Measurements from ENCODE around the gene PRRC2A. TPM values are rescaled to one million over a fixed set of nuclear protein-coding genes. Genes with fewer than 3 reads are reported as not detected.

PRRC2A gene
- total RNA-seq, 2 experiments from 2014 or later: 206 to 215 TPM

- Histone ChIP-seq H3K4me1 (ENCODE audit: insufficient read depth, low read length) (peaks cover 97% of the 10 kb centered on the region), H3K27me3 (ENCODE audit: control insufficient read depth in 1 of 2, insufficient read depth in 2 of 2, low read length in 2 of 2) (no peaks in the 10 kb centered on the region), H3K27ac (ENCODE audit: low read depth in 1 of 2, low read length in 2 of 2) (peak within 1 kb of the TSS; percentile 84 to 87), H3K9me3 (ENCODE audit: control insufficient read depth in 1 of 2, insufficient read depth in 1 of 2, low read length in 2 of 2) (no peaks in the 10 kb centered on the region), H3K4me3 (ENCODE audit: low read length) (peak within 1 kb of the TSS; percentile 75), H3K36me3 (ENCODE audit: insufficient read depth, low read length) (peaks cover 31% of the 10 kb centered on the region)
- H3K27ac Mint-ChIP-seq: peak within 1 kb of the TSS; percentile 95
- intact Hi-C loops (cut with DNase I, micrococcal nuclease): no loop called here
- H3K4me3 Mint-ChIP-seq: peak within 1 kb of the TSS; percentile 95
- peaks cover 50% of the 10 kb centered on the region for H3K36me3 Mint-ChIP-seq (ENCODE audit: low read depth)
- ATAC-seq (ENCODE audit: poor library complexity) (peak; percentile 14), DNase-seq (peak in 13 of 14 experiments; percentile 47 to 93 (median 64))
- peaks cover 95% of the 10 kb centered on the region for H3K4me1 Mint-ChIP-seq (ENCODE audit: low read depth)
- no peaks in the 10 kb centered on the region for H3K9me3 Mint-ChIP-seq
- no peak for TF ChIP-seq CTCF (IDR thresholded peaks at IDR 0.05)
- no peaks in the 10 kb centered on the region for H3K27me3 Mint-ChIP-seq
- ChIA-PET POLR2A (interaction anchor here (0.8 to 34.9 kb wide), 7 partner anchors 4 to 240 kb away, joined by 3 to 1160 read pairs (median 42); partner anchors contain the start of genes ATP6V1G2, BAG6, DDX39B and HSPA1A), CTCF (interaction anchor here (1.3 to 16.9 kb wide), 3 partner anchors 19 to 26 kb away, joined by 4 to 353 read pairs (median 169); partner anchors contain the start of genes ATP6V1G2, NCR3 and NFKBIL1)
These were observed 45.1 kb upstream of the PRRC2A start, which contains the start of gene TNF for GRCh38 chr6:31575335-31575901. TSS of gene TNF (plus strand) at chr6:31575565. CDS start at chr6:31575742, 177 bp downstream.

- H3K27ac ChIP-seq (ENCODE audit: low read depth in 1 of 2, low read length in 2 of 2): peak overlapping the region; percentile 84 to 87
- TF ChIP-seq CTCF (IDR thresholded peaks at IDR 0.05): no peak
- ATAC-seq (ENCODE audit: poor library complexity) (no peak), DNase-seq (peak in 1 of 14 experiments; percentile 42)
- intact Hi-C loops (cut with DNase I, micrococcal nuclease): loop anchor here in 1 of 2 experiments (2.0 kb wide), 1 partner anchor 13 kb away; no protein-coding TSS in a partner anchor
- Mint-ChIP-seq H3K9me3 (no peaks in the 10 kb centered on the region), H3K36me3 (ENCODE audit: low read depth) (peaks cover 57% of the 10 kb centered on the region), H3K27me3 (no peaks in the 10 kb centered on the region), H3K27ac (peak overlapping the region; percentile 95), H3K4me3 (peak overlapping the region; percentile 95), H3K4me1 (ENCODE audit: low read depth) (peaks cover 91% of the 10 kb centered on the region)
- peaks cover 92% of the 10 kb centered on the region for H3K4me1 ChIP-seq (ENCODE audit: insufficient read depth, low read length)
- peaks cover 37% of the 10 kb centered on the region for H3K36me3 ChIP-seq (ENCODE audit: insufficient read depth, low read length)
- ChIA-PET POLR2A (interaction anchor here (1.0 to 34.9 kb wide), 8 partner anchors 5 to 379 kb away, joined by 3 to 1160 read pairs (median 26); partner anchors contain the start of genes ATP6V1G2, BAG6, DDX39B and LST1), CTCF (interaction anchor here (1.2 to 16.9 kb wide), 4 partner anchors 10 to 83 kb away, joined by 3 to 353 read pairs (median 87); partner anchors contain the start of genes ATP6V1G2, LST1, NCR3 and NFKBIL1)
- no peaks in the 10 kb centered on the region for H3K27me3 ChIP-seq (ENCODE audit: control insufficient read depth in 1 of 2, insufficient read depth in 2 of 2, low read length in 2 of 2)
- H3K9me3 ChIP-seq (ENCODE audit: control insufficient read depth in 1 of 2, insufficient read depth in 1 of 2, low read length in 2 of 2): no peaks in the 10 kb centered on the region
- H3K4me3 ChIP-seq (ENCODE audit: low read length): peak overlapping the region; percentile 75
These were observed 44.4 kb upstream of the PRRC2A start for GRCh38 chr6:31575952-31576685.

- peaks cover 41% of the 10 kb centered on the region for H3K36me3 ChIP-seq (ENCODE audit: insufficient read depth, low read length)
- ChIA-PET POLR2A (interaction anchor here (0.9 to 34.9 kb wide), 8 partner anchors 6 to 380 kb away, joined by 3 to 1160 read pairs (median 26); partner anchors contain the start of genes ATP6V1G2, BAG6, DDX39B and LST1), CTCF (interaction anchor here (1.0 to 16.9 kb wide), 6 partner anchors 9 to 84 kb away, joined by 3 to 353 read pairs (median 6); partner anchors contain the start of genes ATP6V1G2, LST1, NCR3 and NFKBIL1)
- H3K4me3 ChIP-seq (ENCODE audit: low read length): peak overlapping the region; percentile 75
- intact Hi-C loops (cut with DNase I, micrococcal nuclease): loop anchor here in 1 of 2 experiments (2.0 kb wide), 1 partner anchor 14 kb away; no protein-coding TSS in a partner anchor
- Mint-ChIP-seq H3K27ac (peak overlapping the region; percentile 95), H3K27me3 (no peaks in the 10 kb centered on the region), H3K9me3 (no peaks in the 10 kb centered on the region), H3K4me1 (ENCODE audit: low read depth) (peaks cover 86% of the 10 kb centered on the region), H3K4me3 (peak overlapping the region; percentile 95), H3K36me3 (ENCODE audit: low read depth) (peaks cover 67% of the 10 kb centered on the region)
- H3K9me3 ChIP-seq (ENCODE audit: control insufficient read depth in 1 of 2, insufficient read depth in 1 of 2, low read length in 2 of 2): no peaks in the 10 kb centered on the region
- no peak for ATAC-seq (ENCODE audit: poor library complexity)
- H3K27ac ChIP-seq (ENCODE audit: low read depth in 1 of 2, low read length in 2 of 2): peak overlapping the region; percentile 84 to 87
- peak in 6 of 14 experiments; percentile 31 to 91 (median 57) for DNase-seq
- H3K27me3 ChIP-seq (ENCODE audit: control insufficient read depth in 1 of 2, insufficient read depth in 2 of 2, low read length in 2 of 2): no peaks in the 10 kb centered on the region
- peaks cover 83% of the 10 kb centered on the region for H3K4me1 ChIP-seq (ENCODE audit: insufficient read depth, low read length)
- no peak for TF ChIP-seq CTCF (IDR thresholded peaks at IDR 0.05)
These were observed 43.5 kb upstream of the PRRC2A start for GRCh38 chr6:31576897-31577578.

Data from CD4-positive, alpha-beta T cell (primary cell).